H54 (cell line): ENCODE data around the gene NAGPA.

Experiments used
- DNase-seq: peaks from one replicate; pipeline ENCODE4 v3.0.0; 2011; ENCODE audit warnings: low spot score, mixed read lengths; ENCODE audit not compliant: insufficient read length
- FAIRE-seq: peaks from 3 replicates; lab custom pipeline; 2011; peaks lifted over from hg19 to GRCh38; lab: Jason Lieb, UNC
- POLR2A ChIP-seq: IDR thresholded peaks from 2 replicates; pipeline ENCODE4 v1.6.1; 2011; ENCODE audit warnings: low read depth, mild to moderate bottlenecking, low read length

NAGPA gene

GRCh38 chr16:5069854-5070253, 36.1 kb upstream of the NAGPA start:
- FAIRE-seq (no peak), DNase-seq (no peak)
- TF ChIP-seq POLR2A: no peak

- FAIRE-seq (no peak), DNase-seq (no peak)
- TF ChIP-seq POLR2A: no peak
These were observed 35.3 kb upstream of the NAGPA start for GRCh38 chr16:5069048-5069447.

GRCh38 chr16:5066511-5066910, 32.8 kb upstream of the NAGPA start:
- TF ChIP-seq POLR2A: no peak
- FAIRE-seq: no peak
- DNase-seq: no peak

- FAIRE-seq: no peak
- DNase-seq: no peak
- TF ChIP-seq POLR2A: no peak
These were observed 32.1 kb upstream of the NAGPA start, which contains the start of gene C16orf89 for GRCh38 chr16:5065813-5066212. C16orf89 (minus strand) TSS chr16:5065956; CDS start chr16:5065908, 48 bp downstream.

- DNase-seq (no peak), FAIRE-seq (no peak)
- TF ChIP-seq POLR2A: no peak
These were observed 31.6 kb upstream of the NAGPA start for GRCh38 chr16:5065326-5065725.

- DNase-seq: no peak
- no peak for FAIRE-seq
- no peak for TF ChIP-seq POLR2A
These were observed 31.2 kb upstream of the NAGPA start for GRCh38 chr16:5064915-5065314.

- TF ChIP-seq POLR2A: no peak
- DNase-seq: no peak
- no peak for FAIRE-seq
These were observed 29.3 kb upstream of the NAGPA start for GRCh38 chr16:5062790-5063765.

- DNase-seq: no peak
- no peak for TF ChIP-seq POLR2A
- no peak for FAIRE-seq
These were observed 28.3 kb upstream of the NAGPA start for GRCh38 chr16:5062051-5062450.

- FAIRE-seq: no peak
- DNase-seq: no peak
- TF ChIP-seq POLR2A: no peak
These were observed 26.4 kb upstream of the NAGPA start for GRCh38 chr16:5060073-5060641.

GRCh38 chr16:5059386-5060072, 25.8 kb upstream of the NAGPA start:
- no peak for TF ChIP-seq POLR2A
- DNase-seq: no peak

GRCh38 chr16:5058476-5058875, 24.7 kb upstream of the NAGPA start:
- FAIRE-seq (no peak), DNase-seq (no peak)
- no peak for TF ChIP-seq POLR2A

More at GRCh38 chr16:5059386-5060072, 25.8 kb upstream of the NAGPA start:
- no peak for FAIRE-seq

GRCh38 chr16:5056352-5056751, 22.6 kb upstream of the NAGPA start:
- TF ChIP-seq POLR2A: no peak
- no peak for FAIRE-seq
- no peak for DNase-seq

GRCh38 chr16:5054876-5055865, 21.4 kb upstream of the NAGPA start:
- FAIRE-seq (no peak), DNase-seq (no peak)
- no peak for TF ChIP-seq POLR2A
